IPS-15b (cell line): ENCODE measurements around the gene ULK4.

ENCODE experiments used
- H3K27me3 ChIP-seq: one replicate; pipeline ENCODE4 v1.6.1; 2013; ENCODE audit warnings: low read length; ENCODE audit not compliant: control insufficient read depth, insufficient read depth
- H3K36me3 ChIP-seq: one replicate; pipeline ENCODE4 v1.6.1; 2013; ENCODE audit warnings: low read length; ENCODE audit not compliant: control insufficient read depth, insufficient read depth
- H3K4me1 ChIP-seq: one replicate; pipeline ENCODE4 v1.6.1; 2013; ENCODE audit warnings: mild to moderate bottlenecking, low read length; ENCODE audit not compliant: control insufficient read depth, insufficient read depth
- H3K4me3 ChIP-seq: one replicate; pipeline ENCODE4 v1.5.1; 2013; ENCODE audit warnings: low read depth, low read length
- H3K9ac ChIP-seq: one replicate; pipeline ENCODE4 v1.6.1; 2013; ENCODE audit warnings: low read depth, mild to moderate bottlenecking, low read length
- H3K9me3 ChIP-seq: one replicate; pipeline ENCODE4 v1.6.1; 2013; ENCODE audit warnings: mild to moderate bottlenecking, low read length; ENCODE audit not compliant: control insufficient read depth, insufficient read depth

Gene ULK4

DNA sequence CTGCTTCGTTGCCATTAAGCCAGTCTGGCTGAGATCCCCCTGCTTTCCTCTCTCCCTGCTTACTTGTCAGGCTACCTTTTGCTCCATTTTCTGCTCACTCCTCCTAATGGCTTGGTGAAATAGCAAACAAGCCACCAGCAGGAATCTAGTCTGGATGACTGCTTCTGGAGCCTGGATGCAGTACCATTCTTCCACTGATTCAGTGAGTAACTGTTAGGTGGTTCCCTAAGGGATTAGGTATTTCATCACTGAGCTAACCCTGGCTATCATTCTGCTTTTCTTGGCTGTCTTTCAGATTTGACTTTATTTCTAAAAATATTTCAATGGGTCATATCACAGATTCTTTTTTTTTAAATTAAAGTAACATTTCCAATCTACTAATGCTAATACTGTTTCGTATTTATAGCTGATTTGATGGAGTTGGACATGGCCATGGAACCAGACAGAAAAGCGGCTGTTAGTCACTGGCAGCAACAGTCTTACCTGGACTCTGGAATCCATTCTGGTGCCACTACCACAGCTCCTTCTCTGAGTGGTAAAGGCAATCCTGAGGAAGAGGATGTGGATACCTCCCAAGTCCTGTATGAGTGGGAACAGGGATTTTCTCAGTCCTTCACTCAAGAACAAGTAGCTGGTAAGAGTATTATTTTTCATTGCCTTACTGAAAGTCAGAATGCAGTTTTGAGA, 737.6 kb downstream of the ULK4 start:
- no peak overlapping the region for H3K9ac ChIP-seq
- no peaks in the 10 kb centered on the region for H3K9me3 ChIP-seq
- H3K4me3 ChIP-seq: no peak overlapping the region
- peaks cover 20% of the 10 kb centered on the region for H3K36me3 ChIP-seq
- H3K27me3 ChIP-seq: no peaks in the 10 kb centered on the region
- H3K4me1 ChIP-seq: peaks cover 6% of the 10 kb centered on the region

GRCh38 chr3:41223691-41224090, 738.2 kb downstream of the ULK4 start:
- no peaks in the 10 kb centered on the region for H3K9me3 ChIP-seq
- H3K9ac ChIP-seq: no peak overlapping the region
- H3K4me3 ChIP-seq: no peak overlapping the region
- H3K4me1 ChIP-seq: peaks cover 6% of the 10 kb centered on the region
- H3K27me3 ChIP-seq: no peaks in the 10 kb centered on the region
- peaks cover 20% of the 10 kb centered on the region for H3K36me3 ChIP-seq

GRCh38 chr3:41223078-41223477, 738.8 kb downstream of the ULK4 start:
- Histone ChIP-seq H3K9ac (no peak overlapping the region), H3K9me3 (no peaks in the 10 kb centered on the region), H3K27me3 (no peaks in the 10 kb centered on the region), H3K36me3 (peaks cover 20% of the 10 kb centered on the region), H3K4me1 (peaks cover 6% of the 10 kb centered on the region), H3K4me3 (no peak overlapping the region)

DNA sequence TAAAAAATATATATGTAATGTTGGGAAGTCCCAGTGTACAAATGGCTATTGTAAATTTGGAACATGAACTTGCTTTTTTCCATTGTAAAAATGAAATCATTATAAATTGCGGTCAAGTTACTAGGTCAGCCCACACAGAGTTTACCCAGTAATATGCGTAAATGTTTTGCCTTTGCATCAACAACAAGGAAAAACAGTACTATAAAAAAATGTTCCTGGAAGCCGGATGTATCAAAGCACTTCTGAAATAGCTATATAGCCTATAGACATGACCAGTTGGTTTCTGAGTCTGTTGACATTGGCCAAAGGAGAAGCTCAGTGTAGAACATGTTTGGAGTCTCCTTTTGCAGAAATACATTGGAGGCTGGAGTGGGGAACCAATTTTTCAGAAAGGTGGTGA, 739.4 kb downstream of the ULK4 start:
- Histone ChIP-seq H3K9ac (no peak overlapping the region), H3K4me3 (no peak overlapping the region), H3K27me3 (no peaks in the 10 kb centered on the region), H3K9me3 (no peaks in the 10 kb centered on the region), H3K4me1 (peaks cover 6% of the 10 kb centered on the region), H3K36me3 (peaks cover 20% of the 10 kb centered on the region)

- H3K4me1 ChIP-seq: peaks cover 9% of the 10 kb centered on the region
- H3K9me3 ChIP-seq: no peaks in the 10 kb centered on the region
- no peak overlapping the region for H3K4me3 ChIP-seq
- H3K9ac ChIP-seq: no peak overlapping the region
- no peaks in the 10 kb centered on the region for H3K27me3 ChIP-seq
- H3K36me3 ChIP-seq: peaks cover 20% of the 10 kb centered on the region
Observed at GRCh38 chr3:41222012-41222411, 739.9 kb downstream of the ULK4 start.

DNA sequence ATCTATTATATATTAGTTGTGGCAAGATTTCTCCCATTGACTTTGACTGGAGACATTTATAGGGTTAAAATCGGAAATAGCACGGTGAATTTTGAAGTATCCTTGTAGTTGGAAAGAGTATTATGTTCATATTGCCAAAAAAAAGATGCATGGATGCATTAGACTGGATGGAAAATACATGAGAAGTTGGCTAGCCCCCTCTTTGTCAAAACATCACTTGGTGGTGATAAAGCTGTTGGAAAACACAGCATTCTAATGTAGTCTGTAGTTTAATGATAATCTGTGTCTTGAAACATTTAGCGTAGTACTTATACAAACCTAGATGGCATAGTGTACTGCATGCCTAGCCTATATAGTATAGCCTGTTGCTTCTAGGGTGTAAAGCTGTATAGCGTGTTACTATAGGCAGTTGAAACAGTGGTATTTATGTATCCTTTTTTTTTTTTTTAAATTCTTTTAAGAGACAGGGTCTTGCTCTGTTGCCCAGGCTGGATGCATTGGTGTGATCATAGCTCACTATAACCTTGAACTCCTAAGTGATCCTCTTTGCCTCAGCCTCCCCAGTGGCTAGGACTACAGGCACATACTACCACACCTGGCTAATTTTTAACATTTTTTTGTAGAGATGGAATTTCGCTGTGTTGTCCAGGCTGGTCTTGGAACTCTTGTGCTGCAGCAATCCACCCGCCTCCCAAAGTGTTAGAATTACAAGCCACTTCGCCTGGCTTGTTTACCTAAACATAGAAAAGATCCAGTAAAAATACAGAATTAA, 740.8 kb downstream of the ULK4 start:
- peaks cover 15% of the 10 kb centered on the region for H3K4me1 ChIP-seq
- H3K9ac ChIP-seq: no peak overlapping the region
- H3K36me3 ChIP-seq: peaks cover 18% of the 10 kb centered on the region
- no peaks in the 10 kb centered on the region for H3K9me3 ChIP-seq
- H3K27me3 ChIP-seq: no peaks in the 10 kb centered on the region
- H3K4me3 ChIP-seq: no peak overlapping the region

GRCh38 chr3:41219424-41219823, 742.5 kb downstream of the ULK4 start:
- H3K27me3 ChIP-seq: no peaks in the 10 kb centered on the region
- H3K9me3 ChIP-seq: no peaks in the 10 kb centered on the region
- no peak overlapping the region for H3K9ac ChIP-seq
- peaks cover 19% of the 10 kb centered on the region for H3K4me1 ChIP-seq
- no peak overlapping the region for H3K4me3 ChIP-seq
- peaks cover under 1% of the 10 kb centered on the region for H3K36me3 ChIP-seq

DNA sequence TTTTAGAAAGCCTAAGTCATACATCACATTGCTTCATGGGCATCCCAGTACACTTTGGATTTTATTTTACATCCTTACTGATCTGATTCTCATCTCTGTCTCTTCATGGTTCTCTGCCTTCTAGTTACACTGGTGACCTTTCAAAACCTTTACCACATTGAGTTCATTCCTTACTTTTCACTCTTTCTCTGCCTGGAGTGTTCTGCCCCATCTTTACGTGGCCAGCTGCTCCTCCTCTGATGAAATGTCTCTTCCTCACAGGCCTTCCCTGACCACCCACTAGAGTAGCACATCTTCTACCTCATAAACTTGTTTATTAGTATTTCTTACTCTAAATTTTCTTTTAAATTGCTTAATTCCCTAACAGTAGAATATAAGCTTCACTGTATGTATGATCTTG, 744.9 kb downstream of the ULK4 start:
- Histone ChIP-seq H3K27me3 (no peaks in the 10 kb centered on the region), H3K36me3 (no peaks in the 10 kb centered on the region), H3K9ac (no peak overlapping the region), H3K4me3 (no peak overlapping the region), H3K9me3 (no peaks in the 10 kb centered on the region), H3K4me1 (peaks cover 40% of the 10 kb centered on the region)

- Histone ChIP-seq H3K4me1 (peaks cover 40% of the 10 kb centered on the region), H3K9ac (no peak overlapping the region), H3K4me3 (no peak overlapping the region), H3K36me3 (no peaks in the 10 kb centered on the region), H3K27me3 (no peaks in the 10 kb centered on the region), H3K9me3 (no peaks in the 10 kb centered on the region)
Observed at GRCh38 chr3:41216422-41216821, 745.5 kb downstream of the ULK4 start.

DNA sequence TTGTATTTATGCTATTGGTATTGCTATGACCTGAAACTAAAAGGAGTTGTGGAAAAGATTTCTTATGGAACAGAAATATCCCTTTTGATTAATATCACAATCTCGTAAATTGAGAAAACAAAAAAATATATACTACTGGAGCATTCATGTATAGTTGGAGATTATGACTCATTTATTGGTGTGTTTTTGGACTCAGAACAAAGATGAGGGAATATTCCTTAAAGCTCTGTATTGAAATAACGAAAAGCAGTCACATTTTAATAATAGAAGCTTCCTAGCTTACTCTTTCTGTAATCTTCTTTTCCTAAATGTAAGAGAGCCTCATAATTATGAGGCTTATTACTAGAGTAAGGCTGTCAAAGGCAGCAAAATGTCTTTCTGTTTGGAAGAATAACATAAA, 748.3 kb downstream of the ULK4 start:
- H3K4me1 ChIP-seq: peaks cover 39% of the 10 kb centered on the region
- H3K4me3 ChIP-seq: no peak overlapping the region
- no peak overlapping the region for H3K9ac ChIP-seq
- no peaks in the 10 kb centered on the region for H3K27me3 ChIP-seq
- no peaks in the 10 kb centered on the region for H3K36me3 ChIP-seq
- H3K9me3 ChIP-seq: no peaks in the 10 kb centered on the region

DNA sequence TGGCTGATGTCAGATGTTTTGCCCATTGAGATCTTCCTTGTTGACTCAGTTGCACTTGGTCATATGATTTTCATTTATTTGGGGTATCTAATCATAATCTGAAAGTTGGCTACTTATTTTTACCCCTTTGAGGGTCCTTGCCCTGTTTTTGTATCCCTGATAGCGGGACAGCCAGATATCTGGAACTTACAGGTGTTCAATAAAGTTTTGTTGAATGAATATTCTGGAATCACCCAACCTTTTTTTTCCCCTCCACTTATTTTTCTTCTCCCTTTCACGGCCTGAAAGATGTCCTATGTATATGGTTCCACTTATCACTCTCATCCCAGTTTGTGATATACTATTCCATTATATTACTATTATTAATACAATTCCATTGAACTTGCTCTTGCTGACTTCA, 749.8 kb downstream of the ULK4 start:
- no peaks in the 10 kb centered on the region for H3K9me3 ChIP-seq
- no peak overlapping the region for H3K4me3 ChIP-seq
- no peaks in the 10 kb centered on the region for H3K27me3 ChIP-seq
- no peaks in the 10 kb centered on the region for H3K36me3 ChIP-seq
- no peak overlapping the region for H3K9ac ChIP-seq
- peaks cover 51% of the 10 kb centered on the region for H3K4me1 ChIP-seq

- no peaks in the 10 kb centered on the region for H3K27me3 ChIP-seq
- no peak overlapping the region for H3K9ac ChIP-seq
- peaks cover 56% of the 10 kb centered on the region for H3K4me1 ChIP-seq
- no peak overlapping the region for H3K4me3 ChIP-seq
- no peaks in the 10 kb centered on the region for H3K36me3 ChIP-seq
- no peaks in the 10 kb centered on the region for H3K9me3 ChIP-seq
Observed at GRCh38 chr3:41210966-41211365, 750.9 kb downstream of the ULK4 start.
